ENCODE results near the gene STRAP.

Gene STRAP

GRCh38 chr12:15859116-15859515, 23.1 kb upstream of the STRAP start:
- CTCF ChIA-PET = interaction anchor here (0.7 to 7.1 kb wide), 6 partner anchors 14 to 583 kb away, joined by 3 to 78 read pairs (median 5); no protein-coding TSS in a partner anchor

GRCh38 chr12:15861404-15861803, 20.8 kb upstream of the STRAP start:
- Histone ChIP-seq H3K36me3 (ENCODE audit: control insufficient read depth in 2 of 2, insufficient read depth in 1 of 2, low read length in 2 of 2) (no peaks in the 10 kb centered on the region), H3K27ac (ENCODE audit: extremely low read depth, low read depth, low read length) (no peak overlapping the region), H3K9me3 (ENCODE audit: control insufficient read depth, insufficient read depth, low read depth, low read length) (no peaks in the 10 kb centered on the region), H3K4me1 (ENCODE audit: control insufficient read depth, insufficient read depth, low read length) (no peaks in the 10 kb centered on the region; the same call in 1 of the 2 replicates), H3K4me3 (ENCODE audit: low read depth, low read length) (no peak overlapping the region)
- POLR2A ChIA-PET = no interaction called here
- CTCF ChIA-PET = no interaction called here
- no peak for TF ChIP-seq MEIS1 (CRISPR knock-in tag; IDR thresholded peaks at IDR 0.05; ENCODE audit: borderline replicate concordance)
- no peak for TF ChIP-seq KLF7 (tag by site-specific recombination; IDR thresholded peaks at IDR 0.05; ENCODE audit: borderline replicate concordance)
- TF ChIP-seq ZNF837 (tag by site-specific recombination; IDR thresholded peaks at IDR 0.05) = no peak
- no peak for TF ChIP-seq ZNF624 (tag by site-specific recombination; IDR thresholded peaks at IDR 0.05)
- no peak for TF ChIP-seq ZNF354C (tag by site-specific recombination; IDR thresholded peaks at IDR 0.05; ENCODE audit: borderline replicate concordance, low read depth)
- TF ChIP-seq ZNF530 (tag by site-specific recombination; IDR thresholded peaks at IDR 0.05; ENCODE audit: low read depth) = no peak
- no peak for TF ChIP-seq ZFHX2 (tag by site-specific recombination; conservative IDR thresholded peaks at IDR 0.05)
- no peak for TF ChIP-seq ZNF10 (tag by site-specific recombination; IDR thresholded peaks at IDR 0.05)
- TF ChIP-seq ZNF561 (tag by site-specific recombination; IDR thresholded peaks at IDR 0.05; ENCODE audit: borderline replicate concordance) = no peak
- TF ChIP-seq ZBTB8A (tag by site-specific recombination; IDR thresholded peaks at IDR 0.05) = no peak
- TF ChIP-seq HOXD13 (CRISPR knock-in tag; IDR thresholded peaks at IDR 0.05; ENCODE audit: borderline replicate concordance) = no peak
- TF ChIP-seq ZNF701 (tag by site-specific recombination; IDR thresholded peaks at IDR 0.05) = no peak
- TF ChIP-seq ZNF548 (tag by site-specific recombination; IDR thresholded peaks at IDR 0.05) = no peak

More at GRCh38 chr12:15859116-15859515, 23.1 kb upstream of the STRAP start:
- no peaks in the 10 kb centered on the region for H3K9me3 ChIP-seq (ENCODE audit: control insufficient read depth, insufficient read depth, low read depth, low read length)
- TF ChIP-seq ZNF510 (tag by site-specific recombination; IDR thresholded peaks at IDR 0.05; ENCODE audit: insufficient replicate concordance) = no peak
- no peak for TF ChIP-seq WT1 (tag by site-specific recombination; IDR thresholded peaks at IDR 0.05)
- TF ChIP-seq HIC1 (tag by site-specific recombination; IDR thresholded peaks at IDR 0.05) = no peak
- no peak for TF ChIP-seq ZNF571 (tag by site-specific recombination; IDR thresholded peaks at IDR 0.05)
- no peak for TF ChIP-seq HOXC10 (CRISPR knock-in tag; IDR thresholded peaks at IDR 0.05)
- TF ChIP-seq ZBTB44 (tag by site-specific recombination; IDR thresholded peaks at IDR 0.05) = no peak
- TF ChIP-seq ZNF664 (tag by site-specific recombination; IDR thresholded peaks at IDR 0.05) = no peak
- no peak overlapping the region for H3K4me3 ChIP-seq (ENCODE audit: low read depth, low read length)
- H3K36me3 ChIP-seq (ENCODE audit: control insufficient read depth in 2 of 2, insufficient read depth in 1 of 2, low read length in 2 of 2) = no peaks in the 10 kb centered on the region
- no peaks in the 10 kb centered on the region; the same call in 1 of the 2 replicates for H3K4me1 ChIP-seq (ENCODE audit: control insufficient read depth, insufficient read depth, low read length)
- POLR2A ChIA-PET = interaction anchor here (1.3 kb wide), 1 partner anchor 23 kb away, joined by 5 read pairs; the partner anchor contains the start of gene STRAP
- no peak overlapping the region for H3K27ac ChIP-seq (ENCODE audit: extremely low read depth, low read depth, low read length)

GRCh38 chr12:15862840-15863239, 19.3 kb upstream of the STRAP start:
- Histone ChIP-seq H3K9me3 (ENCODE audit: control insufficient read depth, insufficient read depth, low read depth, low read length) (no peaks in the 10 kb centered on the region), H3K4me1 (ENCODE audit: control insufficient read depth, insufficient read depth, low read length) (no peaks in the 10 kb centered on the region; the same call in 1 of the 2 replicates), H3K4me3 (ENCODE audit: low read depth, low read length) (no peak overlapping the region), H3K27ac (ENCODE audit: extremely low read depth, low read depth, low read length) (no peak overlapping the region), H3K36me3 (ENCODE audit: control insufficient read depth in 2 of 2, insufficient read depth in 1 of 2, low read length in 2 of 2) (no peaks in the 10 kb centered on the region)
- ChIA-PET CTCF (no interaction called here), POLR2A (no interaction called here)
- TF ChIP-seq ZNF701 (tag by site-specific recombination; IDR thresholded peaks at IDR 0.05) (no peak), ZNF140 (tag by site-specific recombination; IDR thresholded peaks at IDR 0.05) (no peak), ZNF16 (tag by site-specific recombination; IDR thresholded peaks at IDR 0.05; ENCODE audit: low read depth) (no peak), ZBTB8A (tag by site-specific recombination; IDR thresholded peaks at IDR 0.05) (no peak)
